Progenitor cell of endocrine pancreas (in vitro differentiated cells): ENCODE measurements around the gene APOL6. TPM values are rescaled to one million over a fixed set of nuclear protein-coding genes. Genes with fewer than 3 reads are reported as not detected.
"Not testable (repeated sequence)": the region's sequence is repeated elsewhere in the genome, so short reads cannot be mapped to it uniquely, and the experiment has no call there.

Source experiments
- DNase-seq: peaks from one replicate; pipeline ENCODE4 v3.0.0; 2021; ENCODE audit warnings: low spot score; ENCODE audit not compliant: unreplicated experiment
- H3K27ac Mint-ChIP-seq: 2 replicates; pipeline ENCODE4 v1.8.0; 2021; ENCODE audit warnings: mild to moderate bottlenecking, moderate library complexity, mixed read lengths
- H3K27me3 Mint-ChIP-seq: 2 replicates; pipeline ENCODE4 v1.8.0; 2021; ENCODE audit warnings: mixed read lengths
- H3K36me3 Mint-ChIP-seq: 2 replicates; pipeline ENCODE4 v1.8.0; 2022; ENCODE audit warnings: mixed read lengths; ENCODE audit not compliant: insufficient read depth
- H3K4me1 Mint-ChIP-seq: 2 replicates; pipeline ENCODE4 v1.8.0; 2021; ENCODE audit warnings: low read depth, mixed read lengths
- H3K4me3 Mint-ChIP-seq: 2 replicates; pipeline ENCODE4 v1.8.0; 2021; ENCODE audit warnings: low read depth, mild to moderate bottlenecking, moderate library complexity, mixed read lengths
- H3K9me3 Mint-ChIP-seq: 2 replicates; pipeline ENCODE4 v1.8.0; 2021; ENCODE audit warnings: low read depth, mixed read lengths
- total RNA-seq: library from RNA; stranded (reverse); gene quantifications from 2 replicates; pipeline ENCODE4 v1.2.1, GENCODE V29; 2021
- TF ChIP-seq, protein P1 (sequence below): fragments of 200-600 bp; sonication (generic); IDR thresholded peaks from one replicate; pipeline ENCODE4 v1.5.0; 2021; ENCODE audit warnings: antibody characterized with exemption, mild to moderate bottlenecking; ENCODE audit not compliant: unreplicated experiment

Gene APOL6
- total RNA-seq, 1 donor from 2014 or later = 0.07 TPM

DNA sequence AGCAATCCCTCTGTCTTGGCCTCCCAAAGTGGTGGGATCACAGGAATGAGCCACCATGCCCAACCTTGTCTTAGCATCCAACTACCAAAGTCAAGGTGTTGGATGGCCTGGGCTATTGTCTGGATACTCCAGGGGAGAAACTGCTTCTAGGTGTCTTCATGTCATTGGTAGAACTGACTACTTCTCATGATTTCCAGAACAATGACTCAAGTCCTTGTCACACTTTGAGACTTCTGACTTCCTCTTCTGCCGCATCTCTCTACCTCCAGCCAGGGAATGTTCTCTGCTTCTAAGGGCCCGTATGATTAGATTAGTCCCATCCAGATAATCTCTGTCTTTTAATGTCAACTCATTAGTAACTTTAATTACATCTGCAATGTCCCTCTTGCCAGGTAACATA, 30.6 kb downstream of the APOL6 start:
- peaks cover 8% of the 10 kb centered on the region for H3K27me3 Mint-ChIP-seq
- no peak overlapping the region for H3K4me3 Mint-ChIP-seq
- TF ChIP-seq, protein P1, sequence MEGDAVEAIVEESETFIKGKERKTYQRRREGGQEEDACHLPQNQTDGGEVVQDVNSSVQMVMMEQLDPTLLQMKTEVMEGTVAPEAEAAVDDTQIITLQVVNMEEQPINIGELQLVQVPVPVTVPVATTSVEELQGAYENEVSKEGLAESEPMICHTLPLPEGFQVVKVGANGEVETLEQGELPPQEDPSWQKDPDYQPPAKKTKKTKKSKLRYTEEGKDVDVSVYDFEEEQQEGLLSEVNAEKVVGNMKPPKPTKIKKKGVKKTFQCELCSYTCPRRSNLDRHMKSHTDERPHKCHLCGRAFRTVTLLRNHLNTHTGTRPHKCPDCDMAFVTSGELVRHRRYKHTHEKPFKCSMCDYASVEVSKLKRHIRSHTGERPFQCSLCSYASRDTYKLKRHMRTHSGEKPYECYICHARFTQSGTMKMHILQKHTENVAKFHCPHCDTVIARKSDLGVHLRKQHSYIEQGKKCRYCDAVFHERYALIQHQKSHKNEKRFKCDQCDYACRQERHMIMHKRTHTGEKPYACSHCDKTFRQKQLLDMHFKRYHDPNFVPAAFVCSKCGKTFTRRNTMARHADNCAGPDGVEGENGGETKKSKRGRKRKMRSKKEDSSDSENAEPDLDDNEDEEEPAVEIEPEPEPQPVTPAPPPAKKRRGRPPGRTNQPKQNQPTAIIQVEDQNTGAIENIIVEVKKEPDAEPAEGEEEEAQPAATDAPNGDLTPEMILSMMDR = no peak
- H3K27ac Mint-ChIP-seq = no peak overlapping the region
- no peaks in the 10 kb centered on the region for H3K36me3 Mint-ChIP-seq
- H3K9me3 Mint-ChIP-seq = peaks cover 15% of the 10 kb centered on the region
- DNase-seq = no peak
- no peaks in the 10 kb centered on the region for H3K4me1 Mint-ChIP-seq

DNA sequence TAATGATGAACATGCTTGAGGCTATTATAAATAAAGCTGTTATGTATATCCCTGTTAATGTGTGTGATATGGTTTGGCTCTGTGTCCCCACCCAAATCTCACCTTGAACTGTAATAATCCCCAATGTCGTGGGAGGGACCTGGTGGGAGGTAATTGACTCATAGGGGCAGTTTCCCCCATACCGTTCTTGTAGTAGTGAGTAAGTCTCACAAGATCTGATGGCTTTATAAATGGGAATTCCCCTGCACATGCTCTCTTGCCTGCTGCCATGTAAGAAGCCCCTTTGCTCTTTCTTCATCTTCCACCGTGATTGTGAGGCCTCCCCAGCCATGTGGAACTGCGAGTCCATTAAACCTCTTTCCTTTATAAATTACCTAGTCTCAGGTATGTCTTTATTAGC, 31.2 kb downstream of the APOL6 start:
- peaks cover 11% of the 10 kb centered on the region for H3K9me3 Mint-ChIP-seq
- H3K4me1 Mint-ChIP-seq, DNase-seq, H3K36me3 Mint-ChIP-seq, H3K4me3 Mint-ChIP-seq, H3K27ac Mint-ChIP-seq, H3K27me3 Mint-ChIP-seq: not testable (repeated sequence)

DNA sequence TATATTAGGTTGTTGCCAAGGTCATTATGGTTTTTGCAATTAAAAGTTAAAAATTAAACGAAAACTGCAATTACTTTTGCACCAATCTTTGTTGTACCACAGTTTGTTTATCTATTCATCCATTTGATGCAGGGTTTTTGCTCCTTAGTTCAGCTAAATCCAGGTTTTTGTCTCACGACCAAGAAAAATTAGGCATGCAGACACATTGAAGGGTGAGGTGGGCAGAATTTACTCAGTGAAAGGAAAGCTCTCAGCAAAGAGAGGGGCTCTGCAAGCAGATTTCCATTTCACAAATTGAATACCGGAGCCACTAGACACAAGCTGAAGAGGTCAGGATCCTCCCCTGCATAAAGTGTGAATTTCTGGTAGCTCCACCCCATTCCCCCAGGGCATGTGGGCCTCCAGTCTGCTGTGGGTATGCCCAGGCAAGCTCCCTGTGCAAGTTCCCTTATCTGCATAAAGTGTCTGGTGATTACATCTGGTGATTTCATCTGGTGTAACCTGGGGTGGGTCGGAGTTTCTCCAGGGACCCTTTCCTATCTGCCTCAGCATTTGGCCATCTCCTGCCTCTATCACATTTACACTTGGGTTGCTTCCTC, 33.3 kb downstream of the APOL6 start:
- DNase-seq = no peak
- H3K4me1 Mint-ChIP-seq = no peaks in the 10 kb centered on the region
- H3K27ac Mint-ChIP-seq = no peak overlapping the region
- no peaks in the 10 kb centered on the region for H3K36me3 Mint-ChIP-seq
- TF ChIP-seq, protein P1 = no peak
- H3K4me3 Mint-ChIP-seq = no peak overlapping the region
- peaks cover 6% of the 10 kb centered on the region for H3K9me3 Mint-ChIP-seq
- H3K27me3 Mint-ChIP-seq = peaks cover 9% of the 10 kb centered on the region

DNA sequence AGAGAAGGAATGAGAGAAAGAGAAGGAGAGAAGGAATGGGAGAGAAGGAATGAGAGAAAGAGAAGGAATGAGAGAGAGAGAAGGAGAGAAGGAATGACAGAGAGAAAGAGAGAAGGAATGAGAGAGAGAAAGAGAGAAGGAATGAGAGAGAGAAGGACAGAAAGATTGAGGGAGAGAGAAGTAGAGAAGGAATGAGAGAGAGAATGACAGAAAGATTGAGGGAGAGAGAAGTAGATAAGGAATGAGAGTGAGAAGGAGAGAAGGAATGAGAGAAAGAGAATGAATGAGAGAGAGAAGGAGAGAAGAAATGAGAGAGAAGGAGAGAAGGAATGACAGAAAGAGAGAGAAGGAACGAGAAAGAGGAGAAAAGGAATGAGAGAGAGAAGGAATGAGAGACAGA, 35.3 kb downstream of the APOL6 start:
- TF ChIP-seq, protein P1 = no peak
- Mint-ChIP-seq H3K9me3 (peaks cover 9% of the 10 kb centered on the region), H3K4me1 (no peaks in the 10 kb centered on the region), H3K4me3 (no peak overlapping the region), H3K27me3 (peaks cover 9% of the 10 kb centered on the region), H3K27ac (no peak overlapping the region), H3K36me3 (no peaks in the 10 kb centered on the region)
- no peak for DNase-seq

DNA sequence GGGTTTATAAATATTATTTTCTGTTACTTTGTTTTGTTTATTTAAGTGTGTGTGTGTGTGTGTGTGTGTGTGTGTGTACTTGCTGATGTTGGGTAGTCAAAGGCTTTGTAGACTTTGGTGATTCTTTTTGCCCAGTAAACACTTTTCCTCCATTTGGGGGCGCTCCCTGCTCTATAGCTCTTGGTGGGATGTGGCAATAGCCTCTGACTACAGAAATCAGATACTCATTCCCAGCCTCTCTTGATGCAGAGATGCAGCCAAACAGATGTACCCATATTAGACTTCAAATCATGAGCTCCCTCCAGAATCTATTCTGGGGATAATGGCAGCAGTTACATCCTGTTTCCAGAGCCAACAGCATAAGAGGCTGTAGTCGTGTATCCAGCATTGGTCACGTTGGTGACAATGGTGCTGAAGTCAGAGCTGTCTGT, 36.0 kb downstream of the APOL6 start:
- H3K4me1 Mint-ChIP-seq = no peaks in the 10 kb centered on the region
- peaks cover 10% of the 10 kb centered on the region for H3K27me3 Mint-ChIP-seq
- TF ChIP-seq, protein P1 = no peak
- H3K4me3 Mint-ChIP-seq = no peak overlapping the region
- no peaks in the 10 kb centered on the region for H3K36me3 Mint-ChIP-seq
- peaks cover 9% of the 10 kb centered on the region for H3K9me3 Mint-ChIP-seq
- DNase-seq = no peak
- H3K27ac Mint-ChIP-seq = no peak overlapping the region

DNA sequence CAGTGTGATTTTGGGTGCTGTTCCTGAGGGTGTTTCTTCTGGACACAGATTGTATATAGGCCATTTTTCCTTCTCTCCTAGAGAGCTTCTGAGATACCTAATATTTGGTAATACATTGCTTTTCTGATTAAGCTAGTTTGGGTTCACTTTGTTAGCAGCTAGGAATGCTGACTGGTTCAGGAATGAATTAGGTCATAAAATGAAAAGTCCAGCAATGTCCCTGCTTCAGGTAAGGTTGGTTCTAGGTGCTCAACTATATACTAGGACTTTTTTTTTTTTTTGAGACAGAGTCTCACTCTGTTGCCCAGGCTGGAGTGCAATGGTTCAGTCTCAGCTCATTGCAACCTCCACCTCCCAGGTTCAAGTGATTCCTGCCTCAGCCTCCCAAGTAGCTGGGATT, 36.5 kb downstream of the APOL6 start:
- H3K36me3 Mint-ChIP-seq = no peaks in the 10 kb centered on the region

More for the DNA sequence above, 36.5 kb downstream of the APOL6 start:
- Mint-ChIP-seq H3K27me3 (peaks cover 12% of the 10 kb centered on the region), H3K4me1 (no peaks in the 10 kb centered on the region), H3K27ac (no peak overlapping the region), H3K4me3 (no peak overlapping the region), H3K9me3 (peaks cover 9% of the 10 kb centered on the region)
- no peak for DNase-seq
- TF ChIP-seq, protein P1 = no peak
